Calu3 (cell line): ENCODE results near the gene MAEL. TPM values are rescaled to one million over a fixed set of nuclear protein-coding genes. Genes with fewer than 3 reads are reported as not detected.

Experiments used
- BruUV-seq: library from RNA; stranded (reverse); fragments of 400-500 nt; replicated peaks from 2 replicates; lab custom pipeline; 2021; lab: Mats Ljungman, UMichigan
- CTCF ChIA-PET: fragments of 300-600 bp; sonication (Branson Sonifier 250); formaldehyde crosslinking; loops from one replicate; lab custom pipeline; 2022; ENCODE audit warnings: antibody characterized with exemption; lab: Charles Lee
- DNase-seq: peaks from one replicate; pipeline ENCODE4 v3.0.0; 2022
- H3K27ac Mint-ChIP-seq: one replicate; pipeline ENCODE4 v1.8.0; 2022; ENCODE audit warnings: mixed read lengths; ENCODE audit not compliant: unreplicated experiment
- H3K27me3 Mint-ChIP-seq: one replicate; pipeline ENCODE4 v1.8.0; 2022; ENCODE audit warnings: mixed read lengths; ENCODE audit not compliant: unreplicated experiment
- H3K36me3 Mint-ChIP-seq: one replicate; pipeline ENCODE4 v1.8.0; 2022; ENCODE audit warnings: mild to moderate bottlenecking, moderate library complexity, mixed read lengths; ENCODE audit not compliant: insufficient read depth, unreplicated experiment
- H3K4me1 Mint-ChIP-seq: one replicate; pipeline ENCODE4 v1.8.0; 2022; ENCODE audit warnings: mild to moderate bottlenecking, low read depth, mixed read lengths; ENCODE audit not compliant: unreplicated experiment
- H3K4me3 Mint-ChIP-seq: one replicate; pipeline ENCODE4 v1.8.0; 2022; ENCODE audit warnings: mild to moderate bottlenecking, low read depth, moderate library complexity, mixed read lengths; ENCODE audit not compliant: unreplicated experiment
- H3K9me3 Mint-ChIP-seq: one replicate; pipeline ENCODE4 v1.8.0; 2022; ENCODE audit warnings: low read depth, mixed read lengths; ENCODE audit not compliant: unreplicated experiment
- CTCF ChIP-seq: fragments of 200-600 bp; IDR thresholded peaks from one replicate; pipeline ENCODE4 v1.8.0; 2022; ENCODE audit warnings: antibody characterized with exemption; ENCODE audit not compliant: unreplicated experiment
- intact Hi-C: fragments of 100-400 bp; cut with micrococcal nuclease; formaldehyde crosslinking; loops from one replicate; pipeline ENCODE4 v1.10.0; 2022; ENCODE audit not compliant: unreplicated experiment
- total RNA-seq: library from RNA; stranded (reverse); gene quantifications from 2 replicates; pipeline ENCODE4 v1.2.3, GENCODE V29; 2022

MAEL gene
- total RNA-seq, 1 experiment from 2014 or later: not detected

GRCh38 chr1:167052389-167052788, 63.3 kb downstream of the MAEL start:
- intact Hi-C loops: no loop called here
- CTCF ChIA-PET: interaction anchor here (1.0 kb wide), 1 partner anchor 146 kb away, joined by 3 read pairs; no protein-coding TSS in a partner anchor
- DNase-seq: no peak
- Mint-ChIP-seq H3K9me3 (no peaks in the 10 kb centered on the region), H3K4me3 (no peak overlapping the region), H3K36me3 (no peaks in the 10 kb centered on the region), H3K4me1 (no peaks in the 10 kb centered on the region), H3K27me3 (no peaks in the 10 kb centered on the region), H3K27ac (no peak overlapping the region)
- peak; percentile 65 for TF ChIP-seq CTCF
- BruUV-seq: no TSS peak

- no peak for TF ChIP-seq CTCF
- intact Hi-C loops: no loop called here
- CTCF ChIA-PET: interaction anchor here (2.2 kb wide), 1 partner anchor 144 kb away, joined by 11 read pairs; no protein-coding TSS in a partner anchor
- H3K4me1 Mint-ChIP-seq: no peaks in the 10 kb centered on the region
- no peaks in the 10 kb centered on the region for H3K27me3 Mint-ChIP-seq
- H3K36me3 Mint-ChIP-seq: no peaks in the 10 kb centered on the region
- H3K27ac Mint-ChIP-seq: no peak overlapping the region
- no peak for DNase-seq
- no peaks in the 10 kb centered on the region for H3K9me3 Mint-ChIP-seq
- BruUV-seq: no TSS peak
- H3K4me3 Mint-ChIP-seq: no peak overlapping the region
Measured at GRCh38 chr1:167054531-167054930, 65.5 kb downstream of the MAEL start.

GRCh38 chr1:167054946-167055630, 66.0 kb downstream of the MAEL start:
- no peaks in the 10 kb centered on the region for H3K27me3 Mint-ChIP-seq
- DNase-seq: no peak
- no peak overlapping the region for H3K27ac Mint-ChIP-seq
- no peaks in the 10 kb centered on the region for H3K4me1 Mint-ChIP-seq
- CTCF ChIA-PET: interaction anchor here (2.2 kb wide), 1 partner anchor 145 kb away, joined by 11 read pairs; no protein-coding TSS in a partner anchor
- intact Hi-C loops: loop anchor here (5.0 kb wide), 1 partner anchor 578 kb away; no protein-coding TSS in a partner anchor
- no TSS peak for BruUV-seq
- no peaks in the 10 kb centered on the region for H3K36me3 Mint-ChIP-seq
- TF ChIP-seq CTCF: no peak
- H3K9me3 Mint-ChIP-seq: no peaks in the 10 kb centered on the region
- H3K4me3 Mint-ChIP-seq: no peak overlapping the region

GRCh38 chr1:167056529-167057231, 67.6 kb downstream of the MAEL start:
- H3K4me3 Mint-ChIP-seq: no peak overlapping the region
- no peak for TF ChIP-seq CTCF
- H3K27ac Mint-ChIP-seq: no peak overlapping the region
- H3K36me3 Mint-ChIP-seq: no peaks in the 10 kb centered on the region
- intact Hi-C loops: loop anchor here (1.0 to 5.0 kb wide), 3 partner anchors 146 to 579 kb away; no protein-coding TSS in a partner anchor
- no peaks in the 10 kb centered on the region for H3K9me3 Mint-ChIP-seq
- no TSS peak for BruUV-seq
- H3K27me3 Mint-ChIP-seq: no peaks in the 10 kb centered on the region
- H3K4me1 Mint-ChIP-seq: peaks cover 10% of the 10 kb centered on the region
- no peak for DNase-seq
- CTCF ChIA-PET: interaction anchor here (0.7 to 6.5 kb wide), 11 partner anchors 13 to 391 kb away, joined by 3 to 221 read pairs (median 7); partner anchors contain the start of genes ILDR2 and TADA1
